Heart left ventricle (tissue), 16 donors: ENCODE results near the gene MRS2. TPM values are rescaled to one million over a fixed set of nuclear protein-coding genes. Genes with fewer than 3 reads are reported as not detected.
"Not testable (repeated sequence)": the region's sequence is repeated elsewhere in the genome, so short reads cannot be mapped to it uniquely, and the experiment has no call there.

Experiments used
- ATAC-seq, 4 donors: fragments of 200-7000 bp; cut with Tn5 transposase; one replicate each; pipeline ENCODE4 v1.9.1; 2020 to 2022; ENCODE audit warnings: moderate library complexity in 4 of 4, mild to moderate bottlenecking in 3 of 4, moderate number of reproducible peaks in 1 of 4
- DNase-seq, 5 donors: peaks; one replicate each; pipeline ENCODE4 v3.0.0-alpha.2; 2020
- H3K27ac ChIP-seq, 12 donors: fragments of 200-600 bp; sonication (generic) in 4 of 12; one replicate each; pipeline versions ENCODE4 v1.5.0 to v1.8.0; 2016 to 2022; ENCODE audit warnings: mild to moderate bottlenecking in 2 of 12
- H3K27me3 ChIP-seq, 9 donors: fragments of 200-600 bp; sonication (generic) in 2 of 9; one replicate each; pipeline versions ENCODE4 v1.5.1 to v1.8.0; 2016 to 2022; ENCODE audit warnings: mild to moderate bottlenecking in 3 of 9
- H3K36me3 ChIP-seq, 9 donors: fragments of 200-600 bp; sonication (generic) in 2 of 9; one replicate each; pipeline versions ENCODE4 v1.5.0 to v1.8.0; 2018 to 2022; ENCODE audit warnings: mild to moderate bottlenecking in 2 of 9
- H3K4me1 ChIP-seq, 12 donors: fragments of 200-600 bp; sonication (generic) in 4 of 12; one replicate each; pipeline versions ENCODE4 v1.5.0 to v1.8.0; 2016 to 2022; ENCODE audit warnings: mild to moderate bottlenecking in 3 of 12
- H3K4me3 ChIP-seq, 12 donors: fragments of 200-600 bp; sonication (generic) in 4 of 12; one replicate each; pipeline versions ENCODE4 v1.5.0 to v1.8.0; 2017 to 2022; ENCODE audit warnings: mild to moderate bottlenecking in 9 of 12, moderate library complexity in 4 of 12
- H3K9me3 ChIP-seq, 12 donors: fragments of 200-600 bp; sonication (generic) in 4 of 12; one replicate each; pipeline versions ENCODE4 v1.5.0 to v1.8.0; 2016 to 2022; ENCODE audit warnings: mild to moderate bottlenecking in 1 of 12
- CTCF ChIP-seq, 12 donors: fragments of 200-600 bp; sonication (generic) in 4 of 12; IDR thresholded peaks; one replicate each; pipeline versions ENCODE4 v1.5.0 to v1.8.0; 2018 to 2022; ENCODE audit warnings: antibody characterized with exemption in 12 of 12, mild to moderate bottlenecking in 5 of 12
- POLR2A ChIP-seq, 2 donors: fragments of 450-650 bp; IDR thresholded peaks; one replicate each; pipeline ENCODE4 v1.6.1; 2017; ENCODE audit warnings: antibody characterized with exemption in 2 of 2, mild to moderate bottlenecking in 2 of 2, moderate library complexity in 2 of 2
- WGBS, 4 donors: extraction: QIAGEN DNeasy Blood & Tissue Kit in 2 of 4; methylation state at CpG; one replicate each; pipeline versions ENCODE4 v1.1.5 to v1.1.7; 2013 to 2018; 5-methylcytosine and 5-hydroxymethylcytosine counted together
- intact Hi-C, 10 donors: fragments of 100-400 bp; cut with DNase I; formaldehyde crosslinking; loops; one replicate each; pipeline versions ENCODE4 v1.11.1 to v1.14.2; 2022
- polyA plus RNA-seq, 2 donors: library from polyadenylated mRNA; stranded (reverse); fragments of 200-250 nt; gene quantifications; one replicate each; pipeline ENCODE4 v1.2.3, GENCODE V29; 2013
- total RNA-seq, 9 donors: library from RNA; depleted of rRNA in 2 of 9; stranded (reverse); fragments of >200 nt in 2 of 9; fragmentation: NEBNext Ultra II Directional in 3 of 9; extraction: Animal tissue kit (Norgen Biotek cat#: 25700) in 3 of 9; gene quantifications; one replicate each; pipeline versions ENCODE4 v1.1.0 to v1.2.4, GENCODE V29; 2016 to 2023
- donor health status: ischemic (EF 13 %, LVEDD 7.1; RV severe dilation, severe dysfunction).
- donor health status: healthy with polysubstance abuse.
- donor health status: DM: no; HTN: yes; CAD: no.
- donor health status: DM: no; HTN: no; CAD: no.
- donor health status: ischemic (EF 25% LVEDD 6.9; RV normal size, moderate dysfunction).
- donor health status: ischemic (EF 25% LVEDD 5.7; RV mildly dilated, moderate dysfunction).
- donor health status: healthy.
- donor health status: DM: yes; HTN: yes; CAD: no.
- donor health status: ischemic (EF 35%, LVEDD 5.7; RV mildly dilated, moderate dysfunction).
- donor health status: nonischemic (EF 11% LVEDD 7.7; RV severe dilation, severe dysfunction).
- donor health status: DM: yes; HTN: yes; CAD: no.
- donor health status: PGD.
- donor health status: ischemic (EF 29% LVEDD 5.4; RV normal size, mild dysfunction).
- donor health status: nonischemic (EF 23%, LVEDD 6.1; RV moderate dilation, normal function).

The MRS2 gene
- total and polyA plus RNA-seq, 11 donors = 24.4 to 61.3 (median 40.2) TPM

GRCh38 chr6:24382220-24382540 is 20.6 kb upstream of the MRS2 start:
- ATAC-seq = no peak
- Histone ChIP-seq H3K27me3 (no peaks in the 10 kb centered on the region), H3K9me3 (no peaks in the 10 kb centered on the region), H3K27ac (no peak overlapping the region), H3K4me3 (no peak overlapping the region), H3K4me1 (no peaks in the 10 kb centered on the region), H3K36me3 (no peaks in the 10 kb centered on the region)
- WGBS, 4 donors = 93 to 98% (median 96%) methylated on average over 1 of the region's 1 CpG
- no peak for DNase-seq
- TF ChIP-seq POLR2A (IDR thresholded peaks at IDR 0.05) (no peak), CTCF (IDR thresholded peaks at IDR 0.05) (no peak)
- intact Hi-C loops = no loop called here

GRCh38 chr6:24382891-24383494 is 19.7 kb upstream of the MRS2 start:
- H3K36me3 ChIP-seq, DNase-seq, H3K27me3 ChIP-seq, H3K27ac ChIP-seq, H3K4me3 ChIP-seq, H3K4me1 ChIP-seq, H3K9me3 ChIP-seq, intact Hi-C loops, ATAC-seq: not testable (repeated sequence)
- WGBS, 4 donors = 93 to 95% (median 93%) methylated on average over 9 of the region's 9 CpGs

- H3K36me3 ChIP-seq, H3K4me3 ChIP-seq, H3K27ac ChIP-seq, H3K4me1 ChIP-seq, DNase-seq, ATAC-seq, H3K27me3 ChIP-seq, H3K9me3 ChIP-seq: not testable (repeated sequence)
- WGBS, 4 donors = 88 to 93% (median 91%) methylated on average over 5 of the region's 5 CpGs
- intact Hi-C loops = loop anchor here in 4 of 10 donors (5.0 kb wide), 2 partner anchors 97 to 102 kb away; no protein-coding TSS in a partner anchor
Measured at GRCh38 chr6:24384369-24385130, 18.2 kb upstream of the MRS2 start.

GRCh38 chr6:24385536-24386269 is 17.0 kb upstream of the MRS2 start:
- intact Hi-C loops = loop anchor here in 4 of 10 donors (5.0 kb wide), 2 partner anchors 98 to 103 kb away; no protein-coding TSS in a partner anchor
- ATAC-seq (no peak), DNase-seq (no peak)
- Histone ChIP-seq H3K4me1 (no peaks in the 10 kb centered on the region), H3K36me3 (no peaks in the 10 kb centered on the region), H3K9me3 (no peaks in the 10 kb centered on the region), H3K4me3 (no peak overlapping the region), H3K27me3 (peaks cover 0 to 5% (median 0%) of the 10 kb centered on the region in 9 donors), H3K27ac (no peak overlapping the region)
- 73 to 84% (median 79%) methylated on average over 8 of the region's 8 CpGs for WGBS, 4 donors
- no peak for TF ChIP-seq CTCF (IDR thresholded peaks at IDR 0.05)
- no peak for TF ChIP-seq POLR2A (IDR thresholded peaks at IDR 0.05)

GRCh38 chr6:24387818-24388217 is 14.9 kb upstream of the MRS2 start:
- ATAC-seq = no peak

More at GRCh38 chr6:24387818-24388217, 14.9 kb upstream of the MRS2 start:
- no peak overlapping the region for H3K27ac ChIP-seq
- H3K4me1 ChIP-seq = no peaks in the 10 kb centered on the region
- no peak overlapping the region for H3K4me3 ChIP-seq
- no peak for TF ChIP-seq CTCF (IDR thresholded peaks at IDR 0.05)
- TF ChIP-seq POLR2A (IDR thresholded peaks at IDR 0.05) = no peak
- H3K36me3 ChIP-seq = no peaks in the 10 kb centered on the region
- H3K27me3 ChIP-seq = peaks cover 0 to 5% (median 0%) of the 10 kb centered on the region in 9 donors
- 85 to 94% (median 86%) methylated on average over 1 of the region's 1 CpG for WGBS, 4 donors
- H3K9me3 ChIP-seq = no peaks in the 10 kb centered on the region
- no peak for DNase-seq
- intact Hi-C loops = loop anchor here in 7 of 10 donors (2.0 to 5.0 kb wide), 3 partner anchors 101 to 106 kb away; no protein-coding TSS in a partner anchor
